Measurements from ENCODE around the gene MESP2. TPM values are rescaled to one million over a fixed set of nuclear protein-coding genes. Genes with fewer than 3 reads are reported as not detected.
A peak's percentile ranks its signal among the peaks of the same experiment; 100 is the strongest.

The MESP2 gene, protein sequence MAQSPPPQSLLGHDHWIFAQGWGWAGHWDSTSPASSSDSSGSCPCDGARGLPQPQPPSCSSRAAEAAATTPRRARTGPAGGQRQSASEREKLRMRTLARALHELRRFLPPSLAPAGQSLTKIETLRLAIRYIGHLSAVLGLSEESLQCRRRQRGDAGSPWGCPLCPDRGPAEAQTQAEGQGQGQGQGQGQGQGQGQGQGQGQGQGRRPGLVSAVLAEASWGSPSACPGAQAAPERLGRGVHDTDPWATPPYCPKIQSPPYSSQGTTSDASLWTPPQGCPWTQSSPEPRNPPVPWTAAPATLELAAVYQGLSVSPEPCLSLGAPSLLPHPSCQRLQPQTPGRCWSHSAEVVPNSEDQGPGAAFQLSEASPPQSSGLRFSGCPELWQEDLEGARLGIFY
- total RNA-seq = 0.28 TPM in 1 of 2 replicates, not detected in the other

DNA sequence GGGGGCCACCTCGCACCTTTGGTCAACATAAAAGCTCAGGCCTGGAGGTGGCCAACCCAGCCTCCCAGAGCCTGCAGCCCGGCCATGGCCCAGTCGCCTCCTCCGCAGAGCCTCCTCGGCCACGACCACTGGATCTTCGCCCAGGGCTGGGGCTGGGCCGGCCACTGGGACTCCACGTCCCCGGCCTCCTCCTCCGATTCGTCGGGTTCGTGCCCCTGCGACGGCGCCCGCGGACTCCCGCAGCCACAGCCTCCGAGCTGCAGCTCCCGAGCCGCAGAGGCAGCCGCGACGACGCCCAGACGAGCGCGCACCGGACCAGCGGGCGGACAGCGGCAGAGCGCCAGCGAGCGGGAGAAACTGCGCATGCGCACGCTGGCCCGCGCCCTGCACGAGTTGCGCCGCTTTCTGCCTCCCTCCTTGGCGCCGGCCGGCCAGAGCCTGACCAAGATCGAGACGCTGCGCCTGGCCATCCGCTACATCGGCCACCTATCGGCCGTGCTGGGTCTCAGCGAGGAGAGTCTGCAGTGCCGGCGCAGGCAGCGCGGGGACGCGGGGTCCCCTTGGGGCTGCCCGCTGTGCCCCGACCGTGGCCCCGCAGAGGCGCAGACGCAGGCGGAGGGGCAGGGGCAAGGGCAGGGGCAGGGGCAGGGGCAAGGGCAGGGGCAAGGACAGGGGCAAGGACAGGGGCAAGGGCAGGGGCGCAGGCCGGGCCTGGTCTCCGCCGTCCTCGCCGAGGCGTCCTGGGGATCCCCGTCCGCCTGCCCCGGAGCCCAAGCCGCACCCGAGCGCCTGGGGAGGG, at the start of gene MESP2:
Gene MESP2 (plus strand): TSS at position 59 of the 799 bp plus-strand sequence. CDS start 26 bp downstream, at position 85.
- peak; percentile 90 for DNase-seq

DNA sequence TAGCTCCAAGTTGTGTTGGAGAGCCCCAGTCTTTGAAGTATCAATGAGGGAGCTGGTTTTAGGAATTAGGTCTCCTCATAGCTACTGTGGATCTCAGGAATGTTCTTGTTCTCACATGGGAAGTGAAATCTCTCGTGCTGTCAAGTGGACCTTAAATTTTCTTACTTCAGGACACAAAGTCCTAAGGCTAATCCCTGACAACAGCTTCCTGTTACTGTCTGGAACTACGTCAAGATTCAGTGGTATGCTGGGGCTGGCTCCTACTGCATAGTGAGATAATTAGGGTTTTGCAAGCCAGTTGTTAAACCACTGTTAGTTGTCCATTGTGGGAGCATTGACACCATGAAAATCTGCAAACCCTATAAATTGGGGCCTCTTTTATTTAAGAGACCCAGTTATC, 47.9 kb upstream of the MESP2 start:
- no peak for DNase-seq

DNA sequence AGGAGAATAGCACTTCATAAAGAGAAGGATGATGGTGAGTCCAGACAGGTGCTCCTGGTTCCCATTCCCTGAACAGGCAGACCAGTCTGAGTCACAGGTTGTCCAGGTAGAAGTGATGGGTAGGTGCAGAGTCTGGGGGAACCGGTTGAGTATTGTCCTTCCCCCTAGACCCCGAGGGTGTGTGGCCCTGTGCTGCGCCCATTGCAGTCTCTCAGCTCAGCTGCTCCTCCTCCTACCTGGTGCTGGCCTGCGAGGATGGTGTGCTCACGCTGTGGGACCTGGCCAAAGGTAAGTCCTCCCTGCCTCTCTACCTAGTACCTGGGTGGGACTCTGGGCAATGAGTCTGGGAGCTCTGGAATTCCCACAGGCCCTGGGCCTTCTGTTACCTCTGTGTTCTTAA, 44.9 kb upstream of the MESP2 start:
- no peak for DNase-seq

DNA sequence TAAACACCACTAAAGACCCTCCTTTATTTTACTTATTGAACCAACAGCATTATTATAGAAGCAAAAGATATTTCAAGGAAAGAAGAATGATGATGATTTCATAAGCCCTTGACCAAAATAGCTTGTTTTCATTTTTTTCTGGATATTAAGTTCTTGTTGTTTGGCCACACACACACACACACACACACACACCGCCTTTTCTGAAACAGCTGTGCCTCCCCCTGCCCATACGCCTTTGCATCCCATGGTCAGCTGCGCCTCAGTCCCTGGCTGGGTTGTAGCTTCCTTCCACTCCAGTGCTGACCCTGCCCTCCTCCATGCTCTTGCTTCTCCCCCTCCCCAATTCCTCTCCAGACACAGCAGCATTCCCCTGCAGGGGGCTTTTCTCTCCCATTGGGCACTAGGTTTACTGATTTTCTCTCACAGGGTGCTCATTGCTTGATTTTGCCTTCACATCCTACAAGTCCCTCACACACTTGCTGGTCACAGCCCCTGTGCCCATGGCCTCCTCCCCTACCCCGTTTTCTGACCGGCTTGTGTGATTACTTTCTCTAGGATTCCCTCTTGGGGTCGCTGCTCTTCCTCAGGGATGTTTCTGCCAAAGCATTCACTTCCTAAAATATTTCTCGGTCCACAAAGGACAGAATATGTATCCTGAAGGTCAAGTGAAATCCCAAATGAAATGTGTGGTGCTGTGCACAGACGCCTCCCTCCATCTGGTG, 43.5 kb upstream of the MESP2 start:
- no peak for DNase-seq

DNA sequence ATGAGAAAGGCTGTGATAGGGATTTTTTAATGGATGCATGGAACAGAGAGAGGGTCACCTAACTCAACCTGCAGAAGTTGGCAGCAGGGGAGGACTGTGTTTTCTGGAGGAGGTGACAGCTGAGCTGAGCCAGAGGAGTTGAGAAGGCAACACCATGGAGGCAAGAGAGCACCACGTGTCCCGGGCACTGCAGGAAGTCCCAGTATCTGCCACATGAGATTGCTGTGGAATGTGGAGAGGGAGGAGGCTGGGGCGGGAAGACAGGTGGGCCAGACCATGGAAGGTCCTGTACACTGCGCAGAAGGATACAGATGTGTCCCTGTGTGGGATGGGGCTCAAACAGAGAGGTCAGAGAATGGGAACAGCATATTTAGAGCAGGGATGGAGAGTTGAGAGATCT, 40.4 kb upstream of the MESP2 start:
- no peak for DNase-seq

DNA sequence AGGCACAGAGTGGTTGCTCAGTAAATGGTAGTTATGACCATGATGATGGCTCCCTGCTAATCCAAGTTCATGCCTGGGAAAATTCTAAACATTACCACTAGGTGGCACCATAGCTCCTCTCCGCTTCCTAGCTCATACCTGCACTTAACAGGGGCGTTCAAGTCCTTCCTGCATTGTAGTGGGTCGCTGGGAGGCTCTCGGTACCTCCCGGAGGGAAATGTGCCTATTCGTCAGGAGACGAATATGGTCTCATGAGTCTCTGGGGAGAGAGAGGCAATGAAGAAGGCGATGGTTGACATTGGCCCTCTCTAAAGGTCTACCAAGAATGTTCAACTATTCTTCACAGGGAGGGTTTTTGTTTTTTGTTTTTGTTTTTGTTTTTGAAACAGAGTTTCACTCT, 36.0 kb upstream of the MESP2 start:
- DNase-seq = peak; percentile 88

DNA sequence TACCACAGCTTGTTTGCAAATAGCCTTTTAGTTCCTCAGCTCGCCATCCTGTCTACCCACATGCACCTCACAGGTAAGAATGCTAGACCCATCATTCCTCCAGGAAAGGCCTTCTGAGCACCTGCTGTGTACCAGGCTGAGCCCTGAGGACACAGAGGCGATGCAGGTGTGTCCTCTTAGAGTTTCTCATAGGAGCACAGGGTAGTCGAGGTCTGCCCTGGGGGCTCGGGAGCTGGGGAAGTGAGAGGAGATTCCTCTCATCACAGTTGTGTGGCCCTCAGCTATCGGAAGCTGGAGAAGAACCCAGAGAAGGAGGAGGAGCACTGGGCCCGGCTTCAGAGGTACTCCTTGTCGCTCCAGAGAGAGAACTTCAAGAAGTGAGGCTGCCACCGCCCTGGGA, 33.1 kb upstream of the MESP2 start:
- DNase-seq = no peak

DNA sequence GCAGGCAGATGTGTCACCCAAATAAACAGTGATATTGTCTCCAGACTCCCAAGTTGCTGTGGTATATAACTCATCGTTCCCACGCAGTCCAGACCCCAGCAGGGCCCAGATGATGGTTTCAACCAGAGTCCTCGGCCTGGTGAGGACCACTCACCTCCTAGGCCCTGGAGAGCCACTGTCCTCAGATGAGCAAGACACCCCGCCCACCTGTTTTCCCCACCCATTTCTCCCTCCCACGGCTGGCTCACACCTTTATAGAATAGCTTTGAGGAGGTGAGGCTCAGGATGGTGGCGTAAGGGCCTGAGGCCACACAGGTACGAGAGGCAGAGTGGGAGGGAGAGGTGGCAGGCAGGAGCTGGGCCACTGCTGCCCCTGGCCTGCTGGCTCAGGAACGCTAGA, 32.5 kb upstream of the MESP2 start:
- no peak for DNase-seq

DNA sequence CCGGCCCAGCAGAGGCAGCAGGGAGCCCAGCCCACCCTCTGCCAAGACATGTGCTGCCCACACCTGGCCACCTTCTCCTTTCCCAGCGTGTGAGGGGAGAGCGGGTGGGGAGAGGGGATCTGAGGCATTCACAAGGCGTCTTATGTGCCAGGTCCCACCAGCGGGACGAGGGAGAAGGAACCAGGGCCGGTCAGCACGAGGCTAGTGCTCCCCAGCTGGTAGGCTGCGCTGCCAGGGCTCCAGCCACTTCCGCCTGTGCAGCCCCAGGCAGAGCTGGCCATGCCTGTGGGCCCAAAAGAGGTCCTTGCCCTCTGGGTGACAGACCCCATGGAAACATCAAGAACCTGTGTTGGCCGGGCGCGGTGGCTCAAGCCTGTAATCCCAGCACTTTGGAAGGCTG, 31.0 kb upstream of the MESP2 start:
- DNase-seq = no peak

DNA sequence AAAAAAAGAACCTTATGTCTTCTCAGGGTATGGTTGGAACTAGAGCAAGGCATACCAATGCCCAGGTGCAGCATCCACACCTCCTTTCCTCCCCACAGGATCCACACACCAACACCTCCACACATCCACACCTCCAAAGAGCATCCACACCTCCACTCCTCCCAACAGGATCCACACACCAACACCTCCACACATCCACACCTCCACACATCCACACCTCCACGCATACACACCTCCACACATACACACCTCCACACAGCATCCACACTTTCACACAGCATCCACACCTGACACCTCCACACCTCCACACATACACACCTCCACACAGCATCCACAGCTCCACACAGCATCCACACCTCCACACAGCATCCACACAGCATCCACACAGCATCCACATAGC, 30.4 kb upstream of the MESP2 start:
- DNase-seq = no peak

DNA sequence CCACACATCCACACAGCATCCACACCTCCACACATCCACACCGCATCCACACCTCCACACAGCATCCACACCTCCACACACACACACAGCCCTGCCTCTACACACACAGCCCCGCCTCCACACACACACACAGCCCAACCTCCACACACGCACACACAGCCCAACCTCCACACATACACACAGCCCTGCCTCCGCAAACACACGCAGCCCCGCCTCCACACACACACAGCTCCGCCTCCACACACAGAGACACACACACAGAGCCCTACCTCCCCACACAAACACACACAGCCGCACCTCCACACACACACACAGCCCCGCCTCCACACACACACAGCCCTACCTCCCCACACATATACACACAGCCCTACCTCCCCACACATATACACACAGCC, 29.7 kb upstream of the MESP2 start:
- no peak for DNase-seq

DNA sequence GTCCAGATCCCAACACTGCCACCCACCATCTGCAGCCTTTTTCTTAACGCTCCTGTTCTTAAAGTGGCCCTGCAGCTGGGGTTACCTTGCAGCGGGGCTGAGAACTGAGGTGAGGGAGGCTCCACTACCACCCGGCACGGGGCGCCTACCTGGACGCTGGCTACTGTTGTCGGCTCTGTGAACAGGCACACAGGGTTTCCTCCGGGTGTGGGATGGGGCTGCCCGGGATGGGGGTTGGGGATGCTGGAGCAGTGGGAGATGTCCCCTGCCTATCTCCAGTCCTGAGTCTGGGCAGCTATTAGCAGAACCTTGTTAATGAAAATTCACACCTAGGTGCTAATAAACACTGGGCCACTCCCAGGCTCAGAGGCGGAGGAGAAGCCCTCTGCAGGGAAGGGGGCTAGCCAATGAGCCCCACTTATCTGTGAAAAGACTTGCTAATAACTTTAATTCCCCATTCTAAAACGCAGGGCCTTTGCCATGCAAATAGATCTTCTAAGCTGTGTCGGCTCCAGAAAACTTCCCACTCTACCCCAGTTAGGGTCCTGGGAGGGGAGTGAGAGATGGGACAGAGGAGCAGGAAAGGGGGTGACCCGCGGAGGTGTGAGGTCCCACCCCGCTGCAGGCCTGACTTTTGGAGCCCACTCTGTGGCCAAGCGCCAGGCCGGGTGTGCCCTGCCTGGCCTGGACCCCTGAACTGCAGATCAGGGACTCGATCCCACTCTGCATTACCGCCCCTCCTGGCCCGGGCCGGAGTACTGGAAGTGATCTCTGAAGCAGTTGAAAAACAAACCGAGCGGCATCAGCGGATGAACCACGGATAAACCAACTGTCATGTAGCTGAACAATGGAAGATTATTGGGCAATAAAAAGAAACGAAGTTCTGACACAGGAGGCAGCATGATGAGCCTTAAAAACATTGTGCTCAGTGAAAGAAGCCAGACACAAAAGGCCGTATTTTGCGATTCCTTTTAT, 28.1 kb upstream of the MESP2 start:
- no peak for DNase-seq

DNA sequence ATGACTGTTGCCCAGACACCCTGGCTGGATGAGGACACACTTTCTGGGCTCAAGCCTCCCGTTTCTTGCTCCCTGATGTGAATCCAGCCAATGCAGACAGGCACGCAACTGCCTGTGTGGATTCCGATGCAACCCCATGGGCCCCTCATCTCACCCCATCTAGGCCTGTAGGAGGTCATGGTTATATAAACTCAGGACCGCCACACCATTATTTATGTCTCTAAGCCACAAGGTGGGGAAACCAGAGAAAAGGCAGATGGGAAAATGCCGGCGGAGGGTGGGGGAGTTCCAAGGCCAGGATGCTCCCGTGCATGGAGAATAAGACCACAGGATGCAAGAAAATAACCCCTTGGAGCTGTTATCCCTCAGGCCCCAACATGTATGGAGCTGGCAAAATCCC, 27.1 kb upstream of the MESP2 start:
- DNase-seq = no peak

DNA sequence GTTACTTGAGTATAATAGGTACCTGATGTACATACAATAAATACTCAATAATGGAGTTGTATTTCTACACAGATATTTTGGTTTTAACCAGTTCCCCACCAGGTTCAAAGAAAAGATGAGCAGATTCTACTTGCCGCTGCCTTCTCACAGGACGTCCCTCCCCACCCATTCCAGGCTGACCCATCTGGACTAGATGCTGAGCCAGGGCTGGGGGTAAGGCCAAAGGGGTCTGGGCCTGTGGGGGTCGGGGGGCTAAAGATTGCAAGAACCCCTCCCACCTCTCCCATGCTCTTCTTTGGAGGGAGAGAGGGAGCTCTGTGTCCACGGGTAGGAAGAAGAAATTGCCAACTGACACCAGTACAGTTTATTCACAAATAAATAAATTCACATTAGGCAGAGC, 26.6 kb upstream of the MESP2 start:
- no peak for DNase-seq

DNA sequence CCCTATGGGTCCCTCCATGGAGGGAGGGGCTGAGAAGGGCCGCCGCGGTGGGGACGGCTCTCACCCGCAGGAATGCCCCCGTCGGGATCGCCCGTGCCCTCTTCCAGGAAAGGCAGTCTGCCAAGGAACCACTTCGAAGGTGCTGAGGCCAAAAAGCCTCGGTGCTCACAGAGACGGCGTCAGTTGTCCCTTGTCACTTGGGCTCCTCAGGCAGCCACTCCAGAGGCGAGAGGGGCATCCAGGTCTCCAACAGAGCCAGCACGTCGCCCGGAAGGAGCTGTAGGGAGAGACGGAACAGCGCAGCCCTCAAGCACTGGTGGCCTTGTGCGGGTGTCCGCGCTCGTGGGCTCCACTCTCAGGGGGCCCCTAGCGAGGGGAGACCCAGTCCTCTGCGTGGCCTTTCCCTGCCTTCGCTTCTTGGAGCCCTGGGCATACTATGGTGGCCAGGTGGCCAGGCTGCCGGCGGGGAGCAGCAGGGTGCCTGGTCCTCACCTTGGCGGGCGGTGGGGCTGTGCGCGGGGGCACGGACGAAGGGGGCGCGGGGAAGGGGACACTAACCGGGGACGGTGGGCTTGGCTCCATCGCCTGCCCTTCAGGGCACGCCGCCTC, 26.1 kb upstream of the MESP2 start:
- DNase-seq = no peak

DNA sequence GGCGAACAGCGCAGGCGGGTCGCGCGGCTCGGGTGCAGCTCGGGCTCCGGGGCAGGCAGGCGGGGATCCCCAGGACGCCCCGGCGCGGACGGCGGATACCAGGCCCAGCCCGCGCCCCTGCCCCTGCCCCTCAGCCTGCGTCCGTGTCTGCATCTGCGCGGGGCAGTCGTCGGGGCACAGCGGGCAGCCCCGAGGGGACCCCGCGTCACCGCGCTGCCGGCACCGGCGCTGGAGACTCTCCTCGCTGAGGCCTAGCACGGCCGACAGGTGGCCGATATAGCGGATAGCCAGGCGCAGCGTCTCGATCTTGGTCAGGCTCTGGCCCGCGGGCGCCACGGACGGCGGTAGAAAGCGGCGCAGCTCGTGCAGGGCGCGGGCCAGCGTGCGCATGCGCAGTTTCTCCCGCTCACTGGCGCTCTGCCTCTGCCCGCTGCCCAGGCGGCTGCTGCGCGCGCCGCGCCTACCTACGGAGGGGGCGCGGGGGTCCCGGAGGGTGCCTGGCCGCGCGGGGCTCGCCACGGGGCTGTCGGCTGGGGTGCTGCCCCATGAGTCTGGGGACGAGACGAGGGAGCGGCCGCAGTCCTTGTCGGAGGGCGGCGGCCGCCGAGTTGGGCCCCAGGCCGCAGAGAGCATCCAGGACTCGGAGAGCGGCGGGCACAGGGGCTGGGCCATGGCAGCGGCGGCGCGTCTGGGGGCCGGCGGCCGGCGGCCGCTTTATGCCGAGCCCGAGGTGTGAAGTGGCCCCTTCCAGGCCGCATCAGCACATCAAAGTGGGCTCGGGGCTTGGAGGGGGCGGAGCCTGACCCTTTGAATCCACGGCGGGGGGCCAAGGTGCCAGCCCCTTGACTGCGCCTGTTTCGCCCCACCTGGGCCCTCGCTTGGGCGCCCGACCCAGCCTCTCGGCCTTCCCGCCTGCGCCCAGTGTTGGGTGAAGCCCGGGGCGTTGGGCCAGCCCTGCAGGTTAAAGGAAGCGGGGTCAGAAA, 25.3 kb upstream of the MESP2 start, which contains the start of gene MESP1:
Gene MESP1 (minus strand): TSS at position 690 of the 983 bp plus-strand sequence. CDS start 18 bp downstream, at position 672.
- peak; percentile 95 for DNase-seq

DNA sequence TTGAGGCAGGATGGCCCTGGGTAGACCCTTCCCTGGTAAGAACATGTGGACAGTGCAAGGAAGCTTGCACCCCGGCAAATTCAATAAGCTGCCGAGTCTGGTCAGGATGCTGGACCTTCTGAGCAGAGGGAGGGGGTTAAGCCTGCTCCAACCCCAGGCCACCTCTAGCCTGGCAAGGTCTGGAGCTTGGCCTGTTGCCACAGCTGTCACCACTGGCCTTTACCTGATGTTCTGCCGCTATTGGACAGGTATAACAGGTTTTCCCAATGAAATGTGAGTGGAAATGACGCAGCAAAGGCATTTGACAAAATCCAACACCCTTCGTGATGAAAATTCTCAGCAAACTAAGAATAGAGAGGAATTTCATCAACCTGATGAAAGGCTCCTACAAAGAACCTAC, 24.4 kb upstream of the MESP2 start:
- no peak for DNase-seq

DNA sequence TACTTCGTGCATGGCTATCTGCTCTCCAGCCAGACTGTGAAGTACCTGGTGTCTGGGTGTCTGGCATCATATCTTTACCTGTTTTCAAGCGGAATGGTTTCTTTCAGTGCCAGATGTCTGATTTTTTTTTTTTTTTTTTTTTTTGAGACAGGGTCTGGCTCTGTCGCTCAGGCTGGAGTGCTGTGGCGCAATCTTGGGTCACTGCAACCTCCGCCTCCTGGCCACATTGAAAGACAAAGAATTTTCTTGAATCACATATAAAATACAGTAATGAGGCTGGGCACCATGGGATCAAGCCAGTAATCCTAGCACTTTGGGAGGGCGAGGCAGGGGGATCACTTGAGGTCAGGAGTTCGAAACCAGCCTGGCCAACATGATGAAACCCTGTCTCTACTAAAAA, 22.3 kb upstream of the MESP2 start:
- DNase-seq = no peak

DNA sequence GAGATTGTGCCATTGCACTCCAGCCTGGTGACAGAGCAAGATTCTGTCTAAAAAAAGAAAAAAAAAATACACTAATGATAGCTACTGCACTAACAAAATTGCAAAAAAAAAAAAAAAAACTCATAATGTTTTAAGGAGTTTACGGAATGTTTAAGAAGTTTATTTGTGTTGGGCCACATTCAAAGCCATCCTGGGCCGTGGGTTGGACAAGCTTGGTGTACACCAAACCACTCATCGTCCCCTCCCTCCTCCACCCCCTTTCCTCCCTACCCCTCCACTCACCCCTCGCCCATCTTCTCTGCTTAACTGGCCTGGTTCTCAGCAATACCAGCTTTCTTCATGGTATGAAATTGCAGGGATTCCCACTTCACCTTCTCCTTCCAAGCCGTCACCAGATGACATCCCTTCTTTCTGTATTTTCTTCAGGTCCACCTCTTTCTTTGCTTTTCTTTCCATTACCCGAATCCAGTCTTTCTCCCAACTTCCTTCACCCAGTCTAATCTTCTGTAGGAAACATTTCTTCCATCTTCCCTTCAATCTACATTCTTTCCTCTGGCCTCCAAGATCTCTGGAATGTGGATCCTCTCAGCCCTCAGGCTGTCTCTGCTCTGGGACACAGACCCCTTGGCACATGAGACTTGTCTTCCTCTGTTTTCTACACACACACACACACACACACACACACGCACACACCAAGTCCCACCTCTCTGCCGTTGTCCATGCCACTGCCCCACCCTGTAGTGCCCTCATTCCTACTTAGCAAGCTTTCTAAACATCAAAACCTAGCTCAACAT, 21.6 kb upstream of the MESP2 start:
- no peak for DNase-seq
